AG04449 (cell line): ENCODE data around the gene C5.

ENCODE experiments used
- CTCF ChIA-PET: fragments of 350-600 bp; formaldehyde crosslinking; extraction: SDS; loops from one replicate; lab custom pipeline; 2021; ENCODE audit warnings: antibody characterized with exemption; lab: Yijun Ruan, JAX
- POLR2A ChIA-PET: fragments of 400-600, 350-600 bp; formaldehyde crosslinking; extraction: SDS; loops from one replicate; lab custom pipeline; 2020; ENCODE audit warnings: antibody characterized with exemption, inconsistent platforms; lab: Yijun Ruan, JAX
- DNase-seq: peaks from one replicate; pipeline ENCODE4 v3.0.0-alpha.2; 2010; ENCODE audit warnings: low read depth, low spot score
- H3K4me3 ChIP-seq: 2 replicates; pipeline ENCODE4 v1.5.1; 2011; ENCODE audit warnings: low read depth, mild to moderate bottlenecking, control low read depth, low read length
- CTCF ChIP-seq: IDR thresholded peaks from one replicate; pipeline ENCODE4 v1.5.1; 2011; ENCODE audit warnings: mild to moderate bottlenecking, moderate library complexity, low read length, control low read depth, inconsistent platforms; ENCODE audit not compliant: insufficient read depth; ENCODE audit errors: missing control alignments

C5 gene

GRCh38 chr9:120944434-120944843 is 105.6 kb downstream of the C5 start:
- ChIA-PET CTCF (no interaction called here), POLR2A (no interaction called here)
- TF ChIP-seq CTCF, result no peak
- DNase-seq, result no peak
- no peak overlapping the region for H3K4me3 ChIP-seq

- no peak for TF ChIP-seq CTCF
- no peak overlapping the region for H3K4me3 ChIP-seq
- DNase-seq, result no peak
- CTCF ChIA-PET, result interaction anchor here (1.2 to 2.1 kb wide), 4 partner anchors 10 to 187 kb away, joined by 3 to 5 read pairs (median 3); no protein-coding TSS in a partner anchor
- POLR2A ChIA-PET, result no interaction called here
Observed at GRCh38 chr9:120942186-120943001, 107.7 kb downstream of the C5 start.

GRCh38 chr9:120941046-120941770 is 108.9 kb downstream of the C5 start:
- no peak for DNase-seq
- ChIA-PET POLR2A (no interaction called here), CTCF (interaction anchor here (1.0 to 2.1 kb wide), 6 partner anchors 10 to 120 kb away, joined by 3 to 6 read pairs (median 4); no protein-coding TSS in a partner anchor)
- TF ChIP-seq CTCF, result no peak
- H3K4me3 ChIP-seq, result no peak overlapping the region

- H3K4me3 ChIP-seq, result no peak overlapping the region
- TF ChIP-seq CTCF, result no peak
- DNase-seq, result no peak
- CTCF ChIA-PET, result interaction anchor here (1.0 to 2.1 kb wide), 5 partner anchors 9 to 121 kb away, joined by 3 to 6 read pairs (median 4); no protein-coding TSS in a partner anchor
- POLR2A ChIA-PET, result no interaction called here
Observed at GRCh38 chr9:120940573-120940972, 109.5 kb downstream of the C5 start.

GRCh38 chr9:120938851-120939250 is 111.2 kb downstream of the C5 start:
- POLR2A ChIA-PET, result no interaction called here
- no peak for DNase-seq
- TF ChIP-seq CTCF, result no peak
- H3K4me3 ChIP-seq, result no peak overlapping the region
- CTCF ChIA-PET, result interaction anchor here (0.9 to 2.4 kb wide), 11 partner anchors 10 to 319 kb away, joined by 3 to 6 read pairs (median 4); partner anchors contain the start of gene TRAF1
